ENCODE results near the gene ZNF668.

ZNF668 gene

DNA sequence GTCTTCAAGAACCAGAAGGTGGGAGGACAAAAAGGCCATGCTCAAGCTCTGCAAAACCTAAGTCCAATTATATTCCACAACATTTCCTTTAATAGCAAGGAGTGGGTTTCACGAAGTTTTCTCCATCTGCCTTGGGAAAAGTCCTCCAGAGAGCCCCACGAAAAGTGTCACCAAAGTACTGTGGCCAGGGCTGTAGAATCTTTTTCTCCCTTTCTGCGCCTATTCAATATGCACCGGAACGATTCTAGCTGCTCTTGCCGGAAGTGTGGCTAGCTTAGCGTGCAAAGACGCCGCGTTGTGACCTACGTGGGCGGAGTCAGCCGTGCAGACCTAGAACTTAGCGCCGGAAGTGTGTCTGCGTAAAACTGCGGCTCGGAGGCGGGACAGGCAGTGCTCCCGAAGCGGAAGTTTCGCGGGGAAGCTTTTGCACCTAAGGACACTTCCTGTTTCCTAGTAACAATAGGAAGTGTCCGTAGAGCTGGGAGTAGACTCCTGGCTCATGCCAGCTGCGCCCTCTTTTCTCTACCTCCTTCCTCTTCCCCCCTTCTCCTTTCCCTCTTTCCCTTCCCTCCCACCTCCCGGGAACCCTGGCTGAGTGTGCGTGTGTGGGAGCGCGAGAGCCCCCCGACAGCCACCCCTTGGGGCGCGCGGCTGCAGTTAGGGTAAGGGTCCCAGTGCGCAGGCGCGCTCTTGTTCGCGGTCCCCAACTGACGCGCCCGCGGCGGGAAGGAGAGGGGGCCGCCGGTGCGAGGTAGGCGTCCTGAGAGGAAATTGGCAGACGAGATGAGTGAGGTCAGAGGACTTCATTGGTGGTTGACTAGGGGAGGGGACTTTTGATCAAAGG, at the start of gene ZNF668, which contains the start of gene ZNF646:
ZNF668 (minus strand) TSS at position 271 of the 844 bp plus-strand sequence. CDS start 9,781 bp downstream, outside the sequence.
ZNF646 (plus strand) TSS at position 453 of the 844 bp plus-strand sequence. CDS start 1,903 bp downstream, outside the sequence.
- DNase-seq (ENCODE audit: low read depth in 2 of 2): peak; percentile 96 to 99

DNA sequence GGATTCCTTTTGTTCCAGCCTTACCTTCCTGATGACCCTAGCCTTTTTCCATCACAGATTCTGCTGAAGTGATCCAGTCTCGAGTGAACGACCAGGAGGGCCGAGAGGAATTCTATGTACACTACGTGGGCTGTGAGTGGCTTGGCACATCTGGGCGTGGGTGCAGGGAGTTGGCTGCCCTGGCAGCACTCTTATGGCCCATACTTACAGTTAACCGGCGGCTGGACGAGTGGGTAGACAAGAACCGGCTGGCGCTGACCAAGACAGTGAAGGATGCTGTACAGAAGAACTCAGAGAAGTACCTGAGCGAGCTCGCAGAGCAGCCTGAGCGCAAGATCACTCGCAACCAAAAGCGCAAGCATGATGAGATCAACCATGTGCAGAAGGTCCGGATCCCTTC, 46.1 kb upstream of the ZNF668 start:
- no peak for DNase-seq (ENCODE audit: low read depth in 2 of 2)

DNA sequence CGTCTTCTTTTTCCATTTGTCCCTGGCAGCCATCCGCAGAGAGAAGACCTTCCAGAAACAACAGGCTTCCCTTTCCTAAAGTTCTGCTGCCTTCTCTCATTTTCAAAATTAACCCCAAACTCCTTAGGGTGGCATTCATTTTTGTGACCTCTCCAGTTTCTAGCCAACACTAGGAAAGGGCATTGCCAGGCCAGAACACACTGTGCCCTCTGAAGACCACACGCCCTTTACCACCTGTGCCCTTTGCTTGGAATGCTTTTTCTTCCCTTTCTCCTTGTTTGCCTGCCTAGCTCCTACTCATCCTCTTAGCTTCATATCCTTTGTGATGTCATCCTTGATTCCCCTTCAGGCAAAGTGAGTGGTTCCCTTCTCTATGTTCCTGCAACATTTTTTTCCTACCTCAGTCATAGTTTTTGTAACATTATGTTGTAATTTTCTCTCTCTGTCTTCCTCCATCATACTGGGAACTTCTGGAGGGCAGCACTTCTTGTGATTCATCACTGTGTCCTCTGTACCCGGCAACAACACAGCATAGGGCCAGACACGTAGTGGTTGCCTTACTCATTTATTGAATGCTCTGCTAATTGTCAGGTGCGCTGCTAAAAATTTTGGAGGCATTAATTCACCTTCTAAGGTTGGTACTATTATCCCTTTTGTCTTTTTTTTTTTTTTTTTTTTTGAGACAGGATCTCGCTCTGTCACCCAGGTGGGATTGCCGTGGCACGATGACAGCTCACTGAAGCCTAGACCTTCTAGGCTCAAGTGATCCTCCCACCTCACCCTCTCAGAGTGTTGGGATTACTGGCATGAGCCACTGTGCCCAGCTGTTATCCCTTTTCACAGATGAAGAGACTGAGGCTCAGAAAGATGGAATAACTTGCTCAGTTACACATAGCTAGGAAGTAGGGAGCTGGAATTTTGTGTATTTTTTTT, 44.4 kb upstream of the ZNF668 start:
- DNase-seq (ENCODE audit: low read depth in 2 of 2): no peak

DNA sequence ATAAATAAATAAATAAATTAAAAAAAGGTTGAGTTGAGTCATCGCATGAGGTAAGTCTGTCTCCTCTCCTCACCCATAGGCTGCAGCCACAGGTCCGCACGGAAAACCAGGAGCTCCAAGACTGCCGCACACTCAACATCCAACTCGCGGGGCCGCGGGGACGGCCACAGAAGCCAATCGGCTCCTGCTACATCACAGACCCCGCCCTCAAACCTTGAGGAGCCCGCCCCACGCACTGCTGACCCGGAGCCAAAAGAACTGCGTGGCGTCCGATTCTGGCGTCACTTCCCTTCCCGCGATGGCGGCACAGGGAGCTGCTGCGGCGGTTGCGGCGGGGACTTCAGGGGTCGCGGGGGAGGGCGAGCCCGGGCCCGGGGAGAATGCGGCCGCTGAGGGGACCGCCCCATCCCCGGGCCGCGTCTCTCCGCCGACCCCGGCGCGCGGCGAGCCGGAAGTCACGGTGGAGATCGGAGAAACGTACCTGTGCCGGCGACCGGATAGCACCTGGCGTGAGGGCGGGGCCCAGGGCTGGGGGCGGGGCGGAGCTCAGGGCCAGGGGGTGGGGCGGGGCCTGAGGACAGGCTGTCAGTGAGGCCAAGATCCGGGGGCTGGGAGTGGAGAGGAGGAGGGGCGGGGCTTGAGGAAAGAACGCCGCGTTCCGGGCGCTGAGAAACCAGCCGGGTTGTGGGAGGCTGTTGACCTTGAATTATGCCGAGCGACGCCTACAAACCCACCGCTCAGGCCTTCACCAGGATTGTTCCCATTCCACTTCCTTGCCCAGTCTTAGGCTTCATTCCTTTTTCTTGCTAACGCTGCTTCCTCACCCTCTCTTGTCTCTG, 43.6 kb upstream of the ZNF668 start, which contains the start of gene KAT8:
KAT8 (plus strand) TSS at position 281 of the 839 bp plus-strand sequence; CDS start at position 299, 18 bp downstream.
- peak; percentile 94 to 97 for DNase-seq (ENCODE audit: low read depth in 2 of 2)

DNA sequence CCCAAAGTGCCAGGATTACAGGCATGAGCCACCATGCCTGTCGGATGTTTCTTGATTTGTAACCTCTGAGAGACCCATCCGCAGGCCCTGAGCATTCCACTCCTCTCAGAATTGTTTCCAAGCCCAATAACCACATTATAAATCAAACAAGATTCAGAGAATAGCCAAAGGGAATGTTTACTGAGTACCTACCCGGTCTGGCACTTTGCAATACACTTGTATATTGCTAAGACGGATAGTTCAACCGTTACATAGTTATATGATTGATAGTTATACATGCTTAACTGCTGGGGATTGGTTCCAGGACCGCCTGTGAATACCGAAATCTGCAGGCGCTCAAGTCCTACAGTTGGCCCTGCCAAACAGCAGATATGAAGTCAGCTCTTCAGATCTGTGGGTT, 40.4 kb upstream of the ZNF668 start:
- DNase-seq (ENCODE audit: low read depth in 2 of 2): no peak

DNA sequence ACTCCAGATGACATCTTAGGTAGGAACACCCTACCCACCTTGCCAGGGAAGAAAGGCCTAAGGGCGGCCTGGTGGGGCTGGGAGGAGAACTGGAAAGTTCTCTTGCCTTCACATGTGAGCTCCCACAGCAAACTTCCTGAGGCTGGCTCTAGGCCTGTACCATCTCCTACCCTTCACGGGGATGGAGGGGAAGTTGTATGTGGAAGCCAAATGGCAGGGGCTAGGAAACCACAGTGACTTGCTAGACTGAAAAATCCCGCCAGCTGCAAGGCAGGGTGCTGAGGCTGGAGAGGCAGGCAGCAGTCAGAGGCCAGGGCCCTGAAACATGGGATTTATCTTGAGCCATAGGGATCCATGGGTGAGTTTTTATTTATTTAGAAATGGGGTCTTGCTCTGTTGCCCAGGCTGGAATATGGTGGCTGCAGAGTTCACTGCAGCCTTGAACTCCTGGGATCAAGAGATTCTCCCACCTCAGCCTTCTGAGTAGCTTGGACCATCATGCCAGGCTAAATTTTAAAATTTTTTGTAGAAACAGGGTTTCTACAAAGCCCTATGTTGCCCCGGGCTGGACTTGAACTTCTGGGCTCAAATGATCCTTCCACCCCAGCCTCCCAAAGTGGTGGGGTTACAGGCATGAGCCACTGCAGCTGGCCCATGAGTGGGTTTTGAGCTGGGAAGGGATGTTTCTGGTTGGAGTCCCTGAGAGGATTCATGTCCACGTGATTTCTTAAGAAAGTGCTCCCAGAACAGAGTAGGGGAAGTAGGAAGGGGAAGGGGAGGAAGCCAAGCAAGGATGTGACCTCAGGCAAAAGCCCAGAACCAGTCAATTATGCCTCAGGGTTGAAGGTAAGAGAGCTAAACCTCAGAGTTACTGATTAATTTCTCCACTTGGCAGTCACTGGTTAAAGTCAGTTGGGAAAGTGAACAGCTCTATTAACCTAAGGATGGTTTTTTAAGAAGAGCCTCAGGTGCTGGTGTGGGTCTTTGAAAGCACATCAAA, 39.4 kb upstream of the ZNF668 start:
- no peak for DNase-seq (ENCODE audit: low read depth in 2 of 2)

DNA sequence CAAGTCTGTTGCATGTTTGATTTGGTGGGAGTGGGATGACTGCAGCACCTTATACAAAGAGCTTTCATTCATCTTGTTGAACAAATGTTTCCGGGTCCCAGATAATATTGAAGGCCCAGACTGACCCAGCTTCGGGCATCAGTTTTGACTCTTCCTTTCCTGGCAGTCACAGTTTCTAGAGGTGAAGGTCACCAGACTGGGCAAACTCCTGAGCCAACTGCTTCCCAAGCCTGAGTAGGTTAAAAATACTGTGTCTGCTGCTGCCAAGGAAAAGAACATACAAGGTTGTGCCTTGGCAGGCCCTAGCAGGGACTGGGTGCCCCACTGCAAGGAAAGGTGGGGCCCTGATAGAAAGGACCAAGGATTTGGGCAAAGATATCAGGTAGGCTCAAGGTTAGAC, 38.7 kb upstream of the ZNF668 start:
- DNase-seq (ENCODE audit: low read depth in 2 of 2): no peak

DNA sequence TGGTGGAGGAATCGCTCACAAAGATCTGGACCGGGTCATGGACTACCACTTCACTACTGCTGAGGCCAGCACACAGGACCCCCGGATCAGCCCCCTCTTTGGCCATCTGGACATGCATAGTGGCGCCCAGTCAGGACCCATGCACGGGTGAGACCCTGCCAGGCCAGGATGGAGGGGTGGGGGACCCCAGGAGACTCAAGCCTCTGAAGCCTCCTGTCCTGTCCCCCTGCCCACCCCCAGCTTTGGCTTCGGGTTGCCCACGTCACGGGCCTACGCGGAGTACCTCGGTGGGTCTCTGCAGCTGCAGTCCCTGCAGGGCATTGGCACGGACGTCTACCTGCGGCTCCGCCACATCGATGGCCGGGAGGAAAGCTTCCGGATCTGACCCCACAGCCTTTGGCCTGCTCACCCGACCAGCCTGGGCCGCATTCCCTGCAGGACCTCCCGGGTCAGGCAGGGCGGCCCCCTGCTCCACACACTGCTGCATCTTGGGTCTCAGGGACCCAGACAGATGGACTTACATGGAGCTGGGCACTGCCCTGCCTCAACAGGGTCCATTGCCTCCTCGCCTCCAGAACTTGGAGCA, 37.9 kb upstream of the ZNF668 start:
- no peak for DNase-seq (ENCODE audit: low read depth in 2 of 2)

DNA sequence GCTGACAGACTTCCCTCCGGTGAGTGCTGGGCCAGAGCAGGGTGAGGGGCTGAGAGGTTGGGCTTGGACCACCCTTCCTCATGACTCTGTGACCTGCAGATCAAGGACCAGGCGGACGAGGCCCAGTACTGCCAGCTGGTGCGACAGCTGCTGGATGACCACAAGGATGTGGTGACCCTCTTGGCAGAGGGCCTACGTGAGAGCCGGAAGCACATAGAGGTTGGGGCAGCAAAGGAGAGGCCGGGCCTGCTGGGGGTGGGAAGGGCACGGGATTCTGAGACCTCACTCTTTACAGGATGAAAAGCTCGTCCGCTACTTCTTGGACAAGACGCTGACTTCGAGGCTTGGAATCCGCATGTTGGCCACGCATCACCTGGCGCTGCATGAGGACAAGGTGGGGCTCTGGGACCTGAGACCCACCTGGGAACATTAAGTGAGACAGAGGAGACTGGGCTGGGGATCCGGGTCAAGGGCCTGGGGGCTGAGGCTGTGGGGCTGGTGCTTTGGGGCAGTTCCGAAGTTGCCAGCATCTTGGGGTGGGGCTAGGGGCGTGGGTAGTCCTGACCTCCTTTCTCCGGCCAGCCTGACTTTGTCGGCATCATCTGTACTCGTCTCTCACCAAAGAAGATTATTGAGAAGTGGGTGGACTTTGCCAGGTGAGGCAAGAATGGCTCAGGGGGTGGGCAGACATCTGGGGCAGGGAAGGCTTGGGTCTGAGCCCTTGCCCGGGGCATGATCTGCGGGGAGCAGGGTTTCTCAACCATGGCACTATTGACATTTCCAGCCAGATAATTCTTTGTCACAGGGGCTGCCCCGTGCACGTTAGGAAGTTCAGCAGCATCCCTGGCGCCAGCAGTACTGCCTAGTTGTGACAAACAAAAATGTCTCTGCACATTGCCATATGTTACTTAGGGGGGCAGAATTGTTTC, 36.3 kb upstream of the ZNF668 start:
- DNase-seq (ENCODE audit: low read depth in 2 of 2): no peak

DNA sequence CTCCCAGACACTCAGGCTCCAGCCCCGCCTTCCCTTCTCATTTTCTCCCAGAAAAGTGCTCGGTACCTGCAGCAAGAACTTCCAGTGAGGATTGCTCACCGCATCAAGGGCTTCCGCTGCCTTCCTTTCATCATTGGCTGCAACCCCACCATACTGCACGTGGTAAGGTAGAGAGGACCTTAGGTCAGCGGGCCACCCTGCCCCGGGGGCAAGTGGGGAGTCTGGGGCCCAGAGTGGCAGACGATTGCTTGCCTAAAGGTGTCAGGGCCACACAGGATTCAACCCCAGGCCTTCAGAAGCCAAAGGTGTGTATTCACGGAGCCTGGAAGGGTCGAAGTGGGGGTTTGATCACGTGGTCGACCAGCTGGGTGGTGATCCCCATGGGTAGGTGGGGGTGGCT, 35.6 kb upstream of the ZNF668 start:
- no peak for DNase-seq (ENCODE audit: low read depth in 2 of 2)

DNA sequence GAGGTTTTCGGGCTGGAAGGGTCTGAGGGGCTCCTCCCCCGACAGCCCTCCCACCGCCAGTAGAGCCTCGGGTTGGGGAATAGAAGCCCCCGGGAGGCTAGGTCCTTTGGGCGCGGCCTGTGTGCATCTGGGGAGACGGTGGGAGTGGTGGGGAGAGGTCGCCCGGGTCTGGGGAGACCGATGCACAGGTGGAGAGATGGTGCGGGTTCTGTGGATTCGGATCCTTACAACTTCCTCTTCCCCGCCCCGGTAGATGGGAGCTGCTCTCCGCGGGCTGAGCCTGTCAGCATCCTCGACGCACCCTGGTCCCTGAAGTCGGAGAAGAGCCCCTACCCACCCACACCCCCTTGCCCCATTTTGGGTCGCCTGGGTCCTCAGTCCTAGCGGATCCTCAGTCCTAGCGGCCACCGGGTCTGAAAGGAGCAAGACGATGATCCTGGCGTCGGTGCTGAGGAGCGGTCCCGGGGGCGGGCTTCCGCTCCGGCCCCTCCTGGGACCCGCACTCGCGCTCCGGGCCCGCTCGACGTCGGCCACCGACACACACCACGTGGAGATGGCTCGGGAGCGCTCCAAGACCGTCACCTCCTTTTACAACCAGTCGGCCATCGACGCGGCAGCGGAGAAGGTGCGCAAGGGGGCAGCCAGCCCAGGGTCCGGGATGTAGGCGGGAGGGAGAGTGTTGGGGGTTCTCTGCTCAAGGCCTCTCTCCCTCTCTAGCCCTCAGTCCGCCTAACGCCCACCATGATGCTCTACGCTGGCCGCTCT, 34.9 kb upstream of the ZNF668 start:
- no peak for DNase-seq (ENCODE audit: low read depth in 2 of 2)

DNA sequence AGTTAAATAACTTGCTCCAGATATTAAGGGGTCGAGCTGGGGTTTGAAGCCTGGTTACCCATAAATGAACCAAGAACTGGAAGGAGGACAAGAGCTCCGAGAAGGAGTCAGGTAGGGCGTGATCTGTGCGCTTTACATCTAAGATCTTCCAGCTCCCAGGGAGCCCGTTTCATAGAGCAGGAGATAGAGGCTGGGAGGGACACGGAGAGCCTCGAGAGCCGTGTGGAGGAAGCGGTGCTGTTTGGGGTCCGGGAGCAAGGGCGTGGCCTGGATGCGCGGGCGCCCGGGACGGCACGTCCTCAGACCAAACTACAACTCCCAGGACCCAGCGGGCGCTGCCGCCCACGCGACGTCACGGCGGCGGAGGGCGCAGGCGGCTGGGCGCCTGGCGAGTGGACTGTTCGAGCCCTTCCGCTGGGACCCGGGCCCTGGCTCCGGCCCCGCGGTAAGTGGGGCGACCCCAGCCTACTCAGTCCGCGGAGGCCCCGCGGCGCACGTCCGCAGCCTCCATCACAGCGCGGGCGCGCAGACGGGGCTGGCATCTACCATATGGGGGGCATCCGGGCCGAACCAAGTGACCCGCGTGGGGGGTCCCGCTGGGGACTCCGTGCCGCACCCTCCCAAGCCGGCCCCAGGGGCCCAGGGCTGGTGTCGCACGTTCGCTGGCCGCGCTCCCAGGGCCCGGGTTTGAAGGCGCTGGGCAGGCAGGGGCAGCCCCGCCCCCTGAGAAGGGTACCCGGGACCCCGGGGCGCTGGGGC, 34.2 kb upstream of the ZNF668 start, which contains the start of gene BCKDK:
BCKDK (plus strand) TSS at position 352 of the 759 bp plus-strand sequence. CDS start 838 bp downstream, outside the sequence.
- DNase-seq (ENCODE audit: low read depth in 2 of 2): peak; percentile 31 to 39

DNA sequence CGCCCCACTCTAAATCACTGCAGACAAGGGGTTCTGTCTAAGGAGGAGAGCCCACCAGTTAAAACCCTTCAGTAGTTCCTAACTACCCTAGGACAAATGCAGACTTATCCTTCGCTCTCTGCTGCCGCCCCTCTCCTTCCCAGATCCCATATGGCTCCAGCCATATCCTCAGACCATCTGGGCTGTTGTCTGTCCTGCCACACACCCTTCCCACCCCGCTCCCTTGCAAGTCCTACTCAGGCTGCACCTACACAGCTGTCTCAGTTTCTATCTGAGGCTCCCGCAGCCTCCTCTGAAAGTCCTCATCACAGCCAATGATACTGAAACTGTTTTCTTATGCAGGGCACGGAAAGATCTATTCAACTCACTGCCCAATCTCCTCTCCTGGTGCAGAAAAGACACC, 33.4 kb upstream of the ZNF668 start:
- DNase-seq (ENCODE audit: low read depth in 2 of 2): no peak

DNA sequence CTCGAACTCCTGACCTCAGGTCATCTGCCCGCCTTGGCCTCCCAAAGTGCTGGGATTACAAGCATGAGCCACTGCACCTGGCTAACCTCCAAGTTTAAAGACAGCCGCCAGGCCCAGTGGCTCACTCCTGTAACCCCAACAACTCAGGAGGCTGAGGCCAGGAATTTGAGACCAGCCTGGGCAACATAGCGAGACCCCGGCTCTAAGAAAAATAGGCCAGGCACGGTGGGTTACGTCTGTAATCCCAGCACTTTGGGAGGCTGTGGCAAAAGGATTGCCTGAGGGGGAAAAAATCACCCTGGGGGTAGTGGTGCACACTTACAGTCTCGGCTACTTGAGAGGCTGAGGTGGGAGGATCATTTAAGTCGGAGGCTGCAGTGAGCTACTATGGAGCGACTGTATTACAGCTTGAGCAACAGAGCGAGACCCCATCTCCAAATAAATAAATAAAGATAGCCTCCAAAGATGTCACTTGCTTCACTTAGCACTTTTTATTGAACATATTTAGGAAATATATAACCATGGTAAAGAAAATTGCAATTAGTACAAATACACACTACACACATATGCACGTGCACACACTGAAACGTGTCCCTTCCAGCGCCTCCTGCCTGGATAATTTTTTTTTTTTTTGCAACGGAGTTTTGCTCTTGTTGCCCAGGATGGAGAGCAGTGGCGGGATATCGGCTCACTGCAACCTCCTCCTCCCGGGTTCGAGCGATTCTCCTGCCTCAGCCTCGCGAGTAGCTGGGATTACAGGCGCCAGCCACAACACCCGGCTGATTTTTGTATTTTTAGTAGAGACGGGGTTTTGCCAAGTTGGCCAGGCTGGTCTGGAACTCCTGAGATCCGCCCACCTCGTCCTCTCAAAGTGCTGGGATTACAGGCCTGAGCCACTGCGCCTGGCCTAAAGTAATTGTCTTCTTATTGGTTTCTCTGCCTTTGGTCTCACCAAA, 32.7 kb upstream of the ZNF668 start:
- no peak for DNase-seq (ENCODE audit: low read depth in 2 of 2)

DNA sequence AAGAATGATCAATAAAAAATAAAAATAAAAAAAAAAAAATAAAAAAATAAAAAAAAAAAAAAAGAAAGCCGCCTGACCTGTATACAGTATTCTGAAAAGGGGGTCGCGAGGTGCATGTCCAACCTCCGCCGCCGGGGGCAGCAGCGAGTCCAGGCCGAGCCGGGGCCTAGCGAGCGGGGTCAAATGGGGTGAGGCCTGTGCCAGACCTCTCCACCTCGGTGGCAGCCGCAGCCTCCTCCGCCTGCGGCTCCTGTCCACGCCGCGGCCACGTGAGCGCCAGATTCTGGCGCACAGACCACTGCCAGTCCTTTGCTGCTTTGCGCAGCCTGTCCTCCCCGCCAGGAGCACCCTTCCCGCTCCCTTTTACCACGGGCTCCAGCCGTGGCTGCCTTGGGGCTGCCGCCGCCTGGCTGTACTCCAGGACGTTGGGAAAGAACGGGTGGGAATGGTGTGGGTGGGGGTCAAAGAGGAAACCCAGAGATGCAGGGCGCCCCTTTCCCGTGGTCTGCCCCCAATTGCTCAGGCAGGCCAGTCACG, 31.7 kb upstream of the ZNF668 start:
- peak; percentile 56 to 70 for DNase-seq (ENCODE audit: low read depth in 2 of 2)
